IMR-90 (cell line): ENCODE measurements around the gene CRYGN. TPM values are rescaled to one million over a fixed set of nuclear protein-coding genes. Genes with fewer than 3 reads are reported as not detected.

Experiments
- ATAC-seq: fragments of 200-7000 bp; cut with Tn5 transposase; 2 replicates; pipeline ENCODE4 v1.9.1; 2020; ENCODE audit warnings: low read depth, mild to moderate bottlenecking, moderate library complexity
- BruUV-seq: library from RNA; stranded (reverse); fragments of 400-500 nt; replicated peaks from 2 replicates; lab custom pipeline; 2021; lab: Mats Ljungman, UMichigan
- CTCF ChIA-PET: fragments of 300-600 bp; formaldehyde crosslinking; extraction: SDS; loops from one replicate; lab custom pipeline; 2021; ENCODE audit warnings: antibody characterized with exemption; lab: Yijun Ruan, JAX
- POLR2A ChIA-PET: fragments of 300-600 bp; sonication (Branson Sonifier 250); formaldehyde crosslinking; loops from one replicate; lab custom pipeline; 2022; ENCODE audit warnings: antibody characterized with exemption; ENCODE audit not compliant: unreplicated experiment; lab: Charles Lee
- DNase-seq: peaks from one replicate; pipeline ENCODE4 v3.0.0; 2013
- H2AFZ ChIP-seq: replicated peaks from 2 replicates; pipeline ENCODE3; 2013; ENCODE audit warnings: low read length, mild to moderate bottlenecking; ENCODE audit not compliant: poor library complexity
- H2AK5ac ChIP-seq: 2 replicates; pipeline ENCODE4 v1.6.1; 2013; ENCODE audit warnings: low read depth, low read length, inconsistent platforms
- H2AK9ac ChIP-seq: replicated peaks from 2 replicates; pipeline ENCODE3; 2013; ENCODE audit warnings: mild to moderate bottlenecking, low read depth, low read length, moderate library complexity; ENCODE audit not compliant: poor library complexity
- H2BK120ac ChIP-seq: 2 replicates; pipeline ENCODE4 v1.6.1; 2013; ENCODE audit warnings: low read depth, low read length, inconsistent platforms
- H2BK15ac ChIP-seq: 3 replicates; pipeline ENCODE4 v1.6.1; 2013; ENCODE audit warnings: low read depth, low read length, inconsistent platforms
- H2BK20ac ChIP-seq: 2 replicates; pipeline ENCODE4 v1.6.1; 2013; ENCODE audit warnings: low read depth, mild to moderate bottlenecking, inconsistent platforms, low read length, moderate library complexity
- H2BK5ac ChIP-seq: 2 replicates; pipeline ENCODE4 v1.6.1; 2013; ENCODE audit warnings: mild to moderate bottlenecking, low read depth, low read length, inconsistent platforms; ENCODE audit not compliant: poor library complexity, severe bottlenecking
- H3K14ac ChIP-seq: replicated peaks from 2 replicates; pipeline ENCODE4 v1.6.1; 2013; ENCODE audit warnings: low read depth, low read length, inconsistent platforms
- H3K18ac ChIP-seq: 2 replicates; pipeline ENCODE4 v1.6.1; 2013; ENCODE audit warnings: low read depth, low read length, control low read depth
- H3K23ac ChIP-seq: 2 replicates; pipeline ENCODE4 v1.6.1; 2013; ENCODE audit warnings: low read depth, low read length, inconsistent platforms
- H3K27ac ChIP-seq: 2 replicates; pipeline ENCODE4 v1.5.1; 2013; ENCODE audit warnings: mild to moderate bottlenecking, control low read depth, low read length; ENCODE audit not compliant: insufficient read depth
- H3K27me3 ChIP-seq: 2 replicates; pipeline ENCODE4 v1.6.1; 2013; ENCODE audit warnings: low read length; ENCODE audit not compliant: control insufficient read depth, insufficient read depth
- H3K36me3 ChIP-seq: 2 replicates; pipeline ENCODE4 v1.6.1; 2013; ENCODE audit warnings: low read length, mixed read lengths; ENCODE audit not compliant: control insufficient read depth, insufficient read depth
- H3K4ac ChIP-seq: 2 replicates; pipeline ENCODE4 v1.6.1; 2013; ENCODE audit warnings: low read depth, low read length, inconsistent platforms
- H3K4me1 ChIP-seq: 2 replicates; pipeline ENCODE4 v1.6.1; 2013; ENCODE audit warnings: low read length, mixed read lengths; ENCODE audit not compliant: control insufficient read depth, insufficient read depth
- H3K4me2 ChIP-seq: 2 replicates; pipeline ENCODE4 v1.6.1; 2013; ENCODE audit warnings: low read depth, mild to moderate bottlenecking, control low read depth, low read length, moderate library complexity
- H3K4me3 ChIP-seq: 2 replicates; pipeline ENCODE4 v1.5.1; 2013; ENCODE audit warnings: low read depth, mild to moderate bottlenecking, control low read depth, low read length, moderate library complexity; ENCODE audit not compliant: insufficient read depth
- H3K56ac ChIP-seq: 2 replicates; pipeline ENCODE4 v1.6.1; 2013; ENCODE audit warnings: low read length, inconsistent platforms; ENCODE audit not compliant: insufficient read depth; ENCODE audit errors: extremely low read depth
- H3K79me1 ChIP-seq, 2 experiments: 2 replicates each; pipeline ENCODE4 v1.6.1; 2013; ENCODE audit warnings: low read length in 2 of 2, inconsistent platforms in 1 of 2, low read depth in 1 of 2
- H3K9ac ChIP-seq: 2 replicates; pipeline ENCODE4 v1.6.1; 2013; ENCODE audit warnings: low read depth, low read length, control low read depth
- H3K9me1 ChIP-seq: 2 replicates; pipeline ENCODE4 v1.6.1; 2013; ENCODE audit warnings: low read length, inconsistent platforms; ENCODE audit not compliant: insufficient read depth
- H3K9me3 ChIP-seq: 2 replicates; pipeline ENCODE4 v1.6.1; 2013; ENCODE audit warnings: low read length; ENCODE audit not compliant: control insufficient read depth, insufficient read depth
- H4K20me1 ChIP-seq: 2 replicates; pipeline ENCODE4 v1.6.1; 2013; ENCODE audit warnings: low read length, inconsistent platforms; ENCODE audit not compliant: insufficient read depth
- H4K5ac ChIP-seq: 2 replicates; pipeline ENCODE4 v1.6.1; 2013; ENCODE audit warnings: mild to moderate bottlenecking, low read depth, low read length, control low read depth
- H4K8ac ChIP-seq, 2 experiments: 2 replicates each; pipeline ENCODE4 v1.6.1; 2013; ENCODE audit warnings: low read depth in 2 of 2, low read length in 2 of 2, control low read depth in 1 of 2, inconsistent platforms in 1 of 2
- H4K91ac ChIP-seq: 2 replicates; pipeline ENCODE4 v1.6.1; 2013; ENCODE audit warnings: low read depth, low read length, inconsistent platforms; ENCODE audit not compliant: insufficient read depth
- BHLHE40 ChIP-seq: fragments of 150-350 bp; IDR thresholded peaks from 2 replicates; pipeline ENCODE4 v1.6.1; 2016; ENCODE audit warnings: mild to moderate bottlenecking, low read depth, low read length
- CHD1 ChIP-seq: IDR thresholded peaks from 2 replicates; pipeline ENCODE4 v1.6.1; 2012; ENCODE audit warnings: low read depth, low read length, improper control_type of control experiment
- FOS ChIP-seq: fragments of 150-350 bp; IDR thresholded peaks from 2 replicates; pipeline ENCODE4 v1.6.1; 2016; ENCODE audit warnings: low read depth, low read length
- MAFK ChIP-seq: IDR thresholded peaks from 2 replicates; pipeline ENCODE4 v1.6.1; 2012; ENCODE audit warnings: low read depth, low read length, improper control_type of control experiment
- MAZ ChIP-seq: IDR thresholded peaks from 2 replicates; pipeline ENCODE4 v1.6.1; 2012; ENCODE audit warnings: low read depth, mild to moderate bottlenecking, low read length, improper control_type of control experiment, moderate library complexity, borderline replicate concordance
- MXI1 ChIP-seq: IDR thresholded peaks from 2 replicates; pipeline ENCODE4 v1.6.1; 2012; ENCODE audit warnings: low read depth, mild to moderate bottlenecking, low read length, moderate library complexity, borderline replicate concordance
- NFE2L2 ChIP-seq: fragments of 150-350 bp; IDR thresholded peaks from 2 replicates; pipeline ENCODE4 v1.6.1; 2016; ENCODE audit warnings: low read depth, mild to moderate bottlenecking, low read length
- RCOR1 ChIP-seq: IDR thresholded peaks from 2 replicates; pipeline ENCODE4 v1.6.1; 2012; ENCODE audit warnings: mild to moderate bottlenecking, low read length, improper control_type of control experiment; ENCODE audit not compliant: insufficient replicate concordance
- RFX5 ChIP-seq: IDR thresholded peaks from 2 replicates; pipeline ENCODE4 v1.8.0; 2012; ENCODE audit warnings: low read depth, mild to moderate bottlenecking, low read length, moderate library complexity
- SMC3 ChIP-seq: fragments of 150-350 bp; IDR thresholded peaks from 2 replicates; pipeline ENCODE4 v1.6.1; 2016; ENCODE audit warnings: low read depth, mild to moderate bottlenecking, antibody characterized with exemption, low read length, moderate library complexity
- WGBS, 2 experiments: methylation state at CpG; one replicate each; pipeline versions ENCODE4 v1.1.5 to v1.1.7; 2013; ENCODE audit warnings: missing lambda C conversion rate in 2 of 2; ENCODE audit not compliant: insufficient read length in 1 of 2; ENCODE audit errors: extremely low coverage in 2 of 2; 5-methylcytosine and 5-hydroxymethylcytosine counted together
- dilution Hi-C: fragments of 300-500 bp; cut with HindIII; formaldehyde crosslinking; loops from one replicate; pipeline ENCODE4 v1.14.3; 2018; ENCODE audit warnings: low sequenced_read_pairs; ENCODE audit not compliant: unreplicated experiment
- in situ Hi-C: fragments of 300-500 bp; cut with MboI; formaldehyde crosslinking; loops from 3 replicates; pipeline ENCODE4 v1.14.3; 2019; ENCODE audit warnings: low sequenced_read_pairs, inconsistent platforms, mixed read lengths
- intact Hi-C: fragments of 100-400 bp; cut with micrococcal nuclease; formaldehyde crosslinking; loops from 2 replicates; pipeline ENCODE4 v1.10.0; 2022
- polyA plus RNA-seq, 3 experiments: library from polyadenylated mRNA; depleted of rRNA; stranded (reverse); fragments of >200 nt; gene quantifications; 2 replicates each; pipeline ENCODE4 v1.2.3, GENCODE V29; 2012; ENCODE audit warnings: low replicate concordance in 1 of 3
- total RNA-seq: library from RNA; depleted of rRNA; stranded (reverse); fragments of >200 nt; gene quantifications from 2 replicates; pipeline ENCODE4 v1.2.3, GENCODE V29; 2012
- TF ChIP-seq, protein P1 (sequence below): fragments of 150-350 bp; IDR thresholded peaks from 2 replicates; pipeline ENCODE4 v1.6.1; 2016; ENCODE audit warnings: low read depth, mild to moderate bottlenecking, low read length, moderate library complexity, borderline replicate concordance
- TF ChIP-seq, protein P2 (sequence below): fragments of 150-350 bp; IDR thresholded peaks from 2 replicates; pipeline ENCODE4 v1.6.1; 2017; ENCODE audit warnings: mild to moderate bottlenecking, antibody characterized with exemption, low read length, low read depth

Gene CRYGN
- total and polyA plus RNA-seq, 2 of the 4 experiments (the other 2 are of a cell fraction): not detected

DNA sequence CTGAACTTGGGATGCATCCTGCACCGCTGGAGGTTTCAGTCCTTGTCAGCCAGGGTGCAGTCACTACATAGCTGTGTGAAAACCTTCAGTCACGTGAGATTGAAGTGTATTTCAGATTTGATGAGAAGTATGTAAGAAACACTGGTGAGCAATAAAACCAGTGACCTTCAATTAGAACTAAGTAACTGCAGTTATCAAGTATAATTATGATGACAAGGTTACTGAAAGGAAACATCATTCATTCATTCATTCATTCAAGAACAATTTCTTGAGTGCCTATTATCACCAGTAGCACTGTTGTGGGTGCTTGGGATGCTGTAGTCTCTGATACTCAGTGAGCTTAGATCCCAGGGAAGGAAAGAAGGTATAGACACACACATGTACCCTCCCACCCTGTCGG, 46.1 kb upstream of the CRYGN start:
- no peak overlapping the region for H4K8ac ChIP-seq
- WGBS, 2 experiments: no CpG with 5 or more reads among the region's 3 CpGs

More for the DNA sequence above, 46.1 kb upstream of the CRYGN start:
- Histone ChIP-seq H2BK5ac (no peak overlapping the region), H2BK120ac (no peak overlapping the region), H2AFZ (no peak overlapping the region), H3K4me3 (no peak overlapping the region), H3K4me2 (no peak overlapping the region), H3K14ac (no peak overlapping the region; the same call in 1 of the 2 replicates), H2BK15ac (no peak overlapping the region; the same call in 2 of the 3 replicates), H3K4me1 (peaks cover 20% of the 10 kb centered on the region), H4K20me1 (peaks cover 14% of the 10 kb centered on the region; the same call in 1 of the 2 replicates), H4K5ac (no peak overlapping the region), H2AK5ac (peak overlapping the region; percentile 43; the same call in 1 of the 2 replicates), H3K79me1 (peaks cover 53 to 89% of the 10 kb centered on the region in 2 experiments), H4K91ac (no peak overlapping the region), H3K9me1 (peaks cover 12% of the 10 kb centered on the region; the same call in 1 of the 2 replicates), H3K9ac (no peak overlapping the region), H3K4ac (no peak overlapping the region), H3K23ac (no peak overlapping the region), H3K56ac (no peak overlapping the region), H2BK20ac (no peak overlapping the region), H3K36me3 (peaks cover 31% of the 10 kb centered on the region), H3K27ac (no peak overlapping the region), H2AK9ac (no peak overlapping the region), H3K9me3 (no peaks in the 10 kb centered on the region), H3K27me3 (no peaks in the 10 kb centered on the region), H3K18ac (no peak overlapping the region)
- ATAC-seq: no peak
- POLR2A ChIA-PET: no interaction called here
- TF ChIP-seq, protein P1, sequence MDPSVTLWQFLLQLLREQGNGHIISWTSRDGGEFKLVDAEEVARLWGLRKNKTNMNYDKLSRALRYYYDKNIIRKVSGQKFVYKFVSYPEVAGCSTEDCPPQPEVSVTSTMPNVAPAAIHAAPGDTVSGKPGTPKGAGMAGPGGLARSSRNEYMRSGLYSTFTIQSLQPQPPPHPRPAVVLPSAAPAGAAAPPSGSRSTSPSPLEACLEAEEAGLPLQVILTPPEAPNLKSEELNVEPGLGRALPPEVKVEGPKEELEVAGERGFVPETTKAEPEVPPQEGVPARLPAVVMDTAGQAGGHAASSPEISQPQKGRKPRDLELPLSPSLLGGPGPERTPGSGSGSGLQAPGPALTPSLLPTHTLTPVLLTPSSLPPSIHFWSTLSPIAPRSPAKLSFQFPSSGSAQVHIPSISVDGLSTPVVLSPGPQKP: no peak
- TF ChIP-seq BHLHE40: no peak
- no peak for TF ChIP-seq RCOR1
- TF ChIP-seq MAZ: no peak
- no peak for TF ChIP-seq NFE2L2
- no peak for TF ChIP-seq MAFK
- TF ChIP-seq RFX5: no peak
- TF ChIP-seq, protein P2, sequence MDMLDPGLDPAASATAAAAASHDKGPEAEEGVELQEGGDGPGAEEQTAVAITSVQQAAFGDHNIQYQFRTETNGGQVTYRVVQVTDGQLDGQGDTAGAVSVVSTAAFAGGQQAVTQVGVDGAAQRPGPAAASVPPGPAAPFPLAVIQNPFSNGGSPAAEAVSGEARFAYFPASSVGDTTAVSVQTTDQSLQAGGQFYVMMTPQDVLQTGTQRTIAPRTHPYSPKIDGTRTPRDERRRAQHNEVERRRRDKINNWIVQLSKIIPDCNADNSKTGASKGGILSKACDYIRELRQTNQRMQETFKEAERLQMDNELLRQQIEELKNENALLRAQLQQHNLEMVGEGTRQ: no peak
- TF ChIP-seq MXI1: no peak
- no peak for TF ChIP-seq CHD1
- no peak for TF ChIP-seq SMC3
- TF ChIP-seq FOS: no peak
- DNase-seq: no peak
- dilution Hi-C loops: no loop called here
- CTCF ChIA-PET: interaction anchor here (0.5 kb wide), 1 partner anchor 16 kb away, joined by 3 read pairs; no protein-coding TSS in a partner anchor
- in situ Hi-C loops: no loop called here
- intact Hi-C loops: loop anchor here (10.0 kb wide), 1 partner anchor 69 kb away; no protein-coding TSS in a partner anchor
- no TSS peak for BruUV-seq
